HTERT RPE-1 (cell line): ENCODE measurements around the gene XYLT1.
"Not testable (repeated sequence)": the region's sequence is repeated elsewhere in the genome, so short reads cannot be mapped to it uniquely, and the experiment has no call there.

Source experiments
- in situ Hi-C: fragments of 300-500 bp; cut with MboI; formaldehyde crosslinking; loops from 4 replicates; pipeline ENCODE4 v1.14.3; 2020; ENCODE audit warnings: low sequenced_read_pairs

Gene XYLT1

GRCh38 chr16:17313793-17314547 lies 156.8 kb downstream of the XYLT1 start:
- in situ Hi-C loops, result no loop called here

- in situ Hi-C loops, result no loop called here
These were observed 157.6 kb downstream of the XYLT1 start for GRCh38 chr16:17313085-17313611.

- in situ Hi-C loops, result no loop called here
These were observed 158.6 kb downstream of the XYLT1 start for GRCh38 chr16:17312094-17312710.

GRCh38 chr16:17311333-17312093 lies 159.2 kb downstream of the XYLT1 start:
- in situ Hi-C loops, result no loop called here

- in situ Hi-C loops, result no loop called here
These were observed 161.2 kb downstream of the XYLT1 start for GRCh38 chr16:17309510-17309909.

- in situ Hi-C loops, result no loop called here
These were observed 162.6 kb downstream of the XYLT1 start for GRCh38 chr16:17308186-17308585.

GRCh38 chr16:17307504-17307903 lies 163.3 kb downstream of the XYLT1 start:
- in situ Hi-C loops, result no loop called here

GRCh38 chr16:17306745-17307144 lies 164.0 kb downstream of the XYLT1 start:
- in situ Hi-C loops, result no loop called here

GRCh38 chr16:17306211-17306610 lies 164.5 kb downstream of the XYLT1 start:
- in situ Hi-C loops, result not testable (repeated sequence)

- in situ Hi-C loops, result no loop called here
These were observed 165.1 kb downstream of the XYLT1 start for GRCh38 chr16:17305694-17306093.

- in situ Hi-C loops, result no loop called here
These were observed 166.2 kb downstream of the XYLT1 start for GRCh38 chr16:17304491-17305119.

GRCh38 chr16:17304106-17304490 lies 166.7 kb downstream of the XYLT1 start:
- in situ Hi-C loops, result no loop called here

GRCh38 chr16:17303101-17303500 lies 167.7 kb downstream of the XYLT1 start:
- in situ Hi-C loops, result no loop called here

GRCh38 chr16:17302620-17303019 lies 168.1 kb downstream of the XYLT1 start:
- in situ Hi-C loops, result no loop called here

GRCh38 chr16:17302214-17302613 lies 168.5 kb downstream of the XYLT1 start:
- in situ Hi-C loops, result no loop called here

GRCh38 chr16:17301593-17302135 lies 169.1 kb downstream of the XYLT1 start:
- in situ Hi-C loops, result no loop called here

- in situ Hi-C loops, result no loop called here
These were observed 169.6 kb downstream of the XYLT1 start for GRCh38 chr16:17301184-17301583.

- in situ Hi-C loops, result no loop called here
These were observed 171.0 kb downstream of the XYLT1 start for GRCh38 chr16:17299790-17300189.

GRCh38 chr16:17298238-17298637 lies 172.5 kb downstream of the XYLT1 start:
- in situ Hi-C loops, result no loop called here

GRCh38 chr16:17296431-17296830 lies 174.3 kb downstream of the XYLT1 start:
- in situ Hi-C loops, result no loop called here

- in situ Hi-C loops, result no loop called here
These were observed 174.8 kb downstream of the XYLT1 start for GRCh38 chr16:17295948-17296347.
